ENCODE measurements around the gene UPF3A. TPM values are rescaled to one million over a fixed set of nuclear protein-coding genes. Genes with fewer than 3 reads are reported as not detected.
"Not testable (repeated sequence)": the region's sequence is repeated elsewhere in the genome, so short reads cannot be mapped to it uniquely, and the experiment has no call there.

The UPF3A gene
- total RNA-seq, 1 donor from 2014 or later = 18.3 TPM

- DNase-seq (ENCODE audit: low read depth, low spot score) = no peak
Measured at GRCh38 chr13:114263578-114263977, 17.8 kb upstream of the UPF3A start.

- not testable (repeated sequence) for DNase-seq (ENCODE audit: low read depth, low spot score)
Measured at GRCh38 chr13:114264313-114264712, 17.1 kb upstream of the UPF3A start.

- no peak for DNase-seq (ENCODE audit: low read depth, low spot score)
Measured at GRCh38 chr13:114264886-114265611, 16.4 kb upstream of the UPF3A start.

GRCh38 chr13:114266241-114266640, 15.2 kb upstream of the UPF3A start:
- no peak for DNase-seq (ENCODE audit: low read depth, low spot score)

- no peak for DNase-seq (ENCODE audit: low read depth, low spot score)
Measured at GRCh38 chr13:114268344-114269280, 12.8 kb upstream of the UPF3A start.

- no peak for DNase-seq (ENCODE audit: low read depth, low spot score)
Measured at GRCh38 chr13:114269281-114269770, 12.1 kb upstream of the UPF3A start.

- no peak for DNase-seq (ENCODE audit: low read depth, low spot score)
Measured at GRCh38 chr13:114272977-114273376, 8.4 kb upstream of the UPF3A start.

GRCh38 chr13:114275304-114275703, 6.1 kb upstream of the UPF3A start:
- DNase-seq (ENCODE audit: low read depth, low spot score) = no peak

GRCh38 chr13:114279146-114279545, 2.3 kb upstream of the UPF3A start:
- no peak for DNase-seq (ENCODE audit: low read depth, low spot score)

GRCh38 chr13:114279758-114280355, 1.5 kb upstream of the UPF3A start:
- DNase-seq (ENCODE audit: low read depth, low spot score) = no peak

- DNase-seq (ENCODE audit: low read depth, low spot score) = peak; percentile 32
Measured at GRCh38 chr13:114282041-114282670, 755 bp downstream of the UPF3A start.

- DNase-seq (ENCODE audit: low read depth, low spot score) = no peak
Measured at GRCh38 chr13:114283576-114283975, 2.2 kb downstream of the UPF3A start.

- DNase-seq (ENCODE audit: low read depth, low spot score) = no peak
Measured at GRCh38 chr13:114284680-114285079, 3.3 kb downstream of the UPF3A start.

GRCh38 chr13:114285166-114285808, 3.9 kb downstream of the UPF3A start:
- DNase-seq (ENCODE audit: low read depth, low spot score) = no peak

- no peak for DNase-seq (ENCODE audit: low read depth, low spot score)
Measured at GRCh38 chr13:114286808-114287207, 5.4 kb downstream of the UPF3A start.

GRCh38 chr13:114288157-114288591, 6.8 kb downstream of the UPF3A start:
- DNase-seq (ENCODE audit: low read depth, low spot score) = no peak

GRCh38 chr13:114296448-114296847, 15.0 kb downstream of the UPF3A start:
- no peak for DNase-seq (ENCODE audit: low read depth, low spot score)

GRCh38 chr13:114296902-114297301, 15.5 kb downstream of the UPF3A start:
- no peak for DNase-seq (ENCODE audit: low read depth, low spot score)

- DNase-seq (ENCODE audit: low read depth, low spot score) = no peak
Measured at GRCh38 chr13:114298866-114299265, 17.5 kb downstream of the UPF3A start.

GRCh38 chr13:114299604-114300305, 18.4 kb downstream of the UPF3A start:
- no peak for DNase-seq (ENCODE audit: low read depth, low spot score)

Data from pulmonary artery endothelial cell (primary cell).